HepG2 (cell line): ENCODE data around the gene KRABD2.
A peak's percentile ranks its signal among the peaks of the same experiment; 100 is the strongest.

Source experiments
- ELF3 ChIP-seq: IDR thresholded peaks from 2 replicates; pipeline ENCODE4 v1.6.1; 2016; ENCODE audit warnings: missing genetic modification reagents, missing compliant biosample characterization
- MLLT10 ChIP-seq: sonication (generic); formaldehyde crosslinking; IDR thresholded peaks from 2 replicates; pipeline ENCODE4 v1.4.0; 2020; ENCODE audit warnings: missing genetic modification reagents
- NR2F2 ChIP-seq: IDR thresholded peaks from 2 replicates; pipeline ENCODE4 v1.6.1; 2012; ENCODE audit warnings: low read depth, inconsistent platforms, borderline replicate concordance
- STAT5B ChIP-seq: sonication (generic); formaldehyde crosslinking; IDR thresholded peaks from 2 replicates; pipeline ENCODE4 v1.4.0; 2020; ENCODE audit warnings: missing genetic modification reagents
- TFDP2 ChIP-seq: sonication (generic); formaldehyde crosslinking; IDR thresholded peaks from 2 replicates; pipeline ENCODE4 v1.4.0; 2020; ENCODE audit warnings: missing genetic modification reagents
- ZBTB25 ChIP-seq: IDR thresholded peaks from 2 replicates; pipeline ENCODE4 v1.6.1; 2018; ENCODE audit warnings: missing genetic modification reagents
- ZBTB39 ChIP-seq: sonication (generic); formaldehyde crosslinking; IDR thresholded peaks from 2 replicates; pipeline ENCODE4 v1.5.0; 2020; ENCODE audit warnings: missing genetic modification reagents
- ZBTB40 ChIP-seq, 2 experiments: fragments of 450-650 bp in 1 of 2; sonication (generic) in 1 of 2; formaldehyde crosslinking in 1 of 2; IDR thresholded peaks; 2 replicates each; pipeline versions ENCODE4 v1.6.1 to v1.8.0; 2016 to 2022; ENCODE audit warnings: antibody characterized with exemption in 1 of 2, mild to moderate bottlenecking in 1 of 2, missing genetic modification reagents in 1 of 2
- ZNF414 ChIP-seq: sonication (generic); formaldehyde crosslinking; IDR thresholded peaks from 2 replicates; pipeline ENCODE4 v1.5.0; 2020; ENCODE audit warnings: missing genetic modification reagents
- ZNF710 ChIP-seq: sonication (generic); formaldehyde crosslinking; IDR thresholded peaks from 2 replicates; pipeline ENCODE4 v1.5.0; 2020; ENCODE audit warnings: mild to moderate bottlenecking, missing genetic modification reagents, borderline replicate concordance

Gene KRABD2

GRCh38 chr17:8420041-8420934, 43.8 kb upstream of the KRABD2 start (continued):
- TF ChIP-seq ZBTB40 (IDR thresholded peaks at IDR 0.05) (no peak), ZBTB40 (CRISPR knock-in tag; IDR thresholded peaks at IDR 0.05) (no peak; the same call in 1 of the 2 replicates), TFDP2 (CRISPR knock-in tag) (no peak; the same call in 1 of the 2 replicates), STAT5B (CRISPR knock-in tag) (peak; percentile 73; the same call in 1 of the 2 replicates), MLLT10 (CRISPR knock-in tag) (no peak), ZNF710 (CRISPR knock-in tag) (peak; percentile 64; the same call in 1 of the 2 replicates), ZBTB25 (peak; percentile 88), NR2F2 (peak; percentile 98), ELF3 (CRISPR knock-in tag) (peak; percentile 80), ZNF414 (peak; percentile 79; the same call in 1 of the 2 replicates), ZBTB39 (CRISPR knock-in tag) (no peak; the same call in 1 of the 2 replicates)
